ENCODE results near the gene DDX23. TPM values are rescaled to one million over a fixed set of nuclear protein-coding genes. Genes with fewer than 3 reads are reported as not detected.

The DDX23 gene
- total and polyA plus RNA-seq, 4 donors = 36.6 to 86.7 (median 61.7) TPM

DNA sequence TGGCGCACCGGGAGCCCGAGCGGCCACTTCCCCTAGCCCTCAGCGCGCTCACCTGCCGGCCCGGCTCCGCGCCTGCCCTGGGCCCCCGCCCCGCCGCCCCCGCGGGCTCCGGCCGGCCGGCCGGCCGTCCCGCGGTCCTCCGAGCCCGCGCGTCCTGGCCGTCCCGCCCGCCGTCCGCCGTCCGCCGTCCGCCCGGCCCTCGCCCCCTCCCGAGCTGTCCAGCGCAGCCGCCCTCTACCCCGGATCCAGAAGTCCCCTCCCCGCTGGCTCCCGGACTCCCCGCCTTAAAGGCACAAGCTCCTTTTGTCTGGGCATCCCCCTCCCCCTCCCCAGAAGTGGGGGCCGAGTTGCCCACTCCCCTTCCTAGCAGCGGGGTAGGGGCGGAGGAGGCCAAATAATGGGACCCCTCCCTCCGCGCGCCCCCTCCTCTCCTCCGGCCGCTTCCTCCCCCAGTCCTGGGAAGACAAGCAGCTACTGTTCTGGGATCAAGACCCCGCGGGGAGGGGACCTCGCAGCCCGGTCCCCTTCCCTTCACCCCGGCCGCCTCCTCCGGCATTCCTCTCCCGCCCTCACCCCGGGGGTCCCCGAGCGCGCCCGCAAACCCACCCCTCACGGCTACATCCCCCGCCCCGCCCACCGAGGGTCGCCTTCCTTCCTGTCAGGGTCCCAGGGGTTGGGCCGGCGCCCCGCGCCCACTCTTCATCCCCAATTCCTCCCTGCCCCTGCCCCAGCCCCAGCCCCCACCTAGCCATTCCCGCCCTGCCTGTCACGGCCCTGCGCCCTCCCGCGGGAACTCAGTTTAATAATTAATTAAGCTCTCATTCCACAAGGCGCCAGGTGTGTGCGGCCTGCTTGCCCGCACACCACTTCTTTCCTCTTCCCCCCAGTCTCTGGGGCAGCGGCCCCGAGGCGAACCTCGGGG lies 62.8 kb downstream of the DDX23 start, which contains the start of gene ADCY6:
Gene ADCY6, minus strand, starts transcription at position 236 of the 922 bp plus-strand sequence. CDS start 5,655 bp downstream, outside the sequence.
- TF ChIP-seq, protein P1, sequence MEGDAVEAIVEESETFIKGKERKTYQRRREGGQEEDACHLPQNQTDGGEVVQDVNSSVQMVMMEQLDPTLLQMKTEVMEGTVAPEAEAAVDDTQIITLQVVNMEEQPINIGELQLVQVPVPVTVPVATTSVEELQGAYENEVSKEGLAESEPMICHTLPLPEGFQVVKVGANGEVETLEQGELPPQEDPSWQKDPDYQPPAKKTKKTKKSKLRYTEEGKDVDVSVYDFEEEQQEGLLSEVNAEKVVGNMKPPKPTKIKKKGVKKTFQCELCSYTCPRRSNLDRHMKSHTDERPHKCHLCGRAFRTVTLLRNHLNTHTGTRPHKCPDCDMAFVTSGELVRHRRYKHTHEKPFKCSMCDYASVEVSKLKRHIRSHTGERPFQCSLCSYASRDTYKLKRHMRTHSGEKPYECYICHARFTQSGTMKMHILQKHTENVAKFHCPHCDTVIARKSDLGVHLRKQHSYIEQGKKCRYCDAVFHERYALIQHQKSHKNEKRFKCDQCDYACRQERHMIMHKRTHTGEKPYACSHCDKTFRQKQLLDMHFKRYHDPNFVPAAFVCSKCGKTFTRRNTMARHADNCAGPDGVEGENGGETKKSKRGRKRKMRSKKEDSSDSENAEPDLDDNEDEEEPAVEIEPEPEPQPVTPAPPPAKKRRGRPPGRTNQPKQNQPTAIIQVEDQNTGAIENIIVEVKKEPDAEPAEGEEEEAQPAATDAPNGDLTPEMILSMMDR (IDR thresholded peaks at IDR 0.05; ENCODE audit: control extremely low read depth, extremely low read depth) = no peak
- no peaks in the 10 kb centered on the region for H3K9me3 ChIP-seq (ENCODE audit: control insufficient read depth in 4 of 4, insufficient read depth in 3 of 4, low read length in 3 of 4)
- peak within 1 kb of the TSS; percentile 91 to 92 for H3K27ac ChIP-seq (ENCODE audit: low read depth in 1 of 2, low read length in 1 of 2)
- ATAC-seq (ENCODE audit: insufficient read depth, low FRiP score) (peak; percentile 86), DNase-seq (peak; percentile 84 to 89 (median 85))
- peaks cover 10 to 21% (median 14%) of the 10 kb centered on the region in 5 donors for H3K4me1 ChIP-seq (ENCODE audit: control insufficient read depth in 5 of 5, insufficient read depth in 5 of 5, low read length in 5 of 5)
- peaks cover 0 to 3% (median 0%) of the 10 kb centered on the region in 4 donors for H3K36me3 ChIP-seq (ENCODE audit: control insufficient read depth in 4 of 4, insufficient read depth in 4 of 4, low read length in 4 of 4)
- no peaks in the 10 kb centered on the region for H3K27me3 ChIP-seq (ENCODE audit: control insufficient read depth in 3 of 3, insufficient read depth in 3 of 3, low read length in 2 of 3)
- H3K4me3 ChIP-seq = peak within 1 kb of the TSS; percentile 81
- 1% methylated on average over 68 to 86 of the region's 86 CpGs for WGBS, 2 donors
- H3K9ac ChIP-seq (ENCODE audit: insufficient read depth in 1 of 2, low read length in 2 of 2) = peak within 1 kb of the TSS; percentile 58 to 68

DNA sequence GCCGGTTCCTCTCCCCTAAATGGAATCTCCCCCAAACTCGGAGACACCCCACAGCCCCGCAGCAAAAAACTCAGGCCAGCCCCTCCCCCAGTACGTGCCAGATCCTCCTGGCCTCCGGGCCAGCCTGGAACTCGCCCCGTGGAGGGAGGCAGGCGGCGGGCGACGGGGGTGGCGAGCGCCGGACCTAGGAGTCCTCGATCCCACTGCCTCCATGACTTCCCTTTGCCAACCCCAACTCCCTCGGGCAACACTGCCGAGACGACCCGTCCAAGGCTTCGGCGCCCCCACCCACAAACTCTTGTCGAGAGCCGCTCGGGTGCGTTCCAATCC lies 63.5 kb downstream of the DDX23 start:
- Histone ChIP-seq H3K36me3 (ENCODE audit: control insufficient read depth in 4 of 4, insufficient read depth in 4 of 4, low read length in 4 of 4) (peaks cover 0 to 3% (median 0%) of the 10 kb centered on the region in 4 donors), H3K9me3 (ENCODE audit: control insufficient read depth in 4 of 4, insufficient read depth in 3 of 4, low read length in 3 of 4) (no peaks in the 10 kb centered on the region), H3K9ac (ENCODE audit: insufficient read depth in 1 of 2, low read length in 2 of 2) (peak overlapping the region; percentile 58 to 68), H3K4me1 (ENCODE audit: control insufficient read depth in 5 of 5, insufficient read depth in 5 of 5, low read length in 5 of 5) (peaks cover 10 to 21% (median 14%) of the 10 kb centered on the region in 5 donors), H3K27me3 (ENCODE audit: control insufficient read depth in 3 of 3, insufficient read depth in 3 of 3, low read length in 2 of 3) (no peaks in the 10 kb centered on the region), H3K27ac (ENCODE audit: low read depth in 1 of 2, low read length in 1 of 2) (peak overlapping the region; percentile 75 to 92), H3K4me3 (peak overlapping the region; percentile 81)
- WGBS, 2 donors = 1 to 2% methylated on average over 14 to 25 of the region's 25 CpGs
- DNase-seq (no peak), ATAC-seq (ENCODE audit: insufficient read depth, low FRiP score) (no peak)
- TF ChIP-seq, protein P1 (IDR thresholded peaks at IDR 0.05; ENCODE audit: control extremely low read depth, extremely low read depth) = no peak

DNA sequence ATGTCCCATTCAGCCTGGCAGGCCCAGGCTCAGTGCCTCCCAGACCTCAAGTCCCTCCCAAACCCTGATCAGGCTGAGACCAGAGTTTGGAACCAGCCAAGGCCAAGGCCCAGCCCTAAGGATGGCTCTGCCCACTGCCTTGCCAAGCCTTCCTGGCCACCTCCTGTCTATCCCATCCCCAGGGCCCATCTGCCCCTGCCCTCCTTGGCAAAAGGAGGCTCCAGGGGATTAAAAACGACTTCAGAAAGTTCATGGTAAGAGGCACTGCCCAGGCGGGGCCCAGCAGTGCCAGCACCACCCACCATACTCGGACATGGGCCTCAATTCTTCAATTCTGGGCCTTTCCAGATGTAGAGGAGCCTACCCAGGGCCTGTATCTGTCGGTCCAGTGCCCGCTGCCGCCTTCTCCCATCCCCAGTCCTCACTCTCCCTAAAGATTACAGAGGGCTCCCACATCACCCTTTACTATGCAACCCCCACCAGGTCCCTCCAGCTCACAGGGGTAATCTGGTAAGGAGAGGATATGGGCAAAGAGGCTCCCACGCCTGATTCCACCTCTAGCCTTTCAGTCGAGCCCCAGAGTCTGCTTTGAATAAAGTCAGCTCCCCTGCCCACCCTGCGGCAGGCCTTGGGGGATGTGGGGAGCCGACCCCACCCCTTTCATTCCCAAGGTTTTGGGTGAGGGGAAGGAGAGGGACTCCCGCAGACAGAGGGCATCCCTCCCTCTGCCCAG lies 64.0 kb downstream of the DDX23 start:
- peak overlapping the region; percentile 81 for H3K4me3 ChIP-seq
- peaks cover 0 to 3% (median under 1%) of the 10 kb centered on the region in 4 donors for H3K36me3 ChIP-seq (ENCODE audit: control insufficient read depth in 4 of 4, insufficient read depth in 4 of 4, low read length in 4 of 4)
- DNase-seq (peak in 1 of 3 donors; percentile 9), ATAC-seq (ENCODE audit: insufficient read depth, low FRiP score) (no peak)
- no peaks in the 10 kb centered on the region for H3K27me3 ChIP-seq (ENCODE audit: control insufficient read depth in 3 of 3, insufficient read depth in 3 of 3, low read length in 2 of 3)
- TF ChIP-seq, protein P1 (IDR thresholded peaks at IDR 0.05; ENCODE audit: control extremely low read depth, extremely low read depth) = no peak
- peak overlapping the region; percentile 65 to 68 for H3K9ac ChIP-seq (ENCODE audit: insufficient read depth in 1 of 2, low read length in 2 of 2)
- peak overlapping the region; percentile 75 to 92 for H3K27ac ChIP-seq (ENCODE audit: low read depth in 1 of 2, low read length in 1 of 2)
- H3K4me1 ChIP-seq (ENCODE audit: control insufficient read depth in 5 of 5, insufficient read depth in 5 of 5, low read length in 5 of 5) = peaks cover 10 to 21% (median 14%) of the 10 kb centered on the region in 5 donors
- 18 to 26% methylated on average over 11 of the region's 11 CpGs for WGBS, 2 donors
- H3K9me3 ChIP-seq (ENCODE audit: control insufficient read depth in 4 of 4, insufficient read depth in 3 of 4, low read length in 3 of 4) = no peaks in the 10 kb centered on the region
